Colonic mucosa (tissue), 4 donors: ENCODE measurements around the gene DIPK1C. TPM values are rescaled to one million over a fixed set of nuclear protein-coding genes. Genes with fewer than 3 reads are reported as not detected.

Source experiments
- DNase-seq: peaks from one replicate; pipeline ENCODE4 v3.0.0-alpha.2; 2020
- H3K27ac ChIP-seq: fragments of 200-600 bp; one replicate; pipeline ENCODE4 v1.8.0; 2021
- H3K27me3 ChIP-seq: fragments of 200-600 bp; one replicate; pipeline ENCODE4 v1.8.0; 2021
- H3K36me3 ChIP-seq: fragments of 200-600 bp; one replicate; pipeline ENCODE4 v1.8.0; 2021
- H3K4me1 ChIP-seq: fragments of 200-600 bp; one replicate; pipeline ENCODE4 v1.8.0; 2021; ENCODE audit warnings: mild to moderate bottlenecking
- H3K4me3 ChIP-seq: fragments of 200-600 bp; one replicate; pipeline ENCODE4 v1.8.0; 2021
- H3K9ac ChIP-seq, 2 donors: one replicate each; pipeline ENCODE4 v1.7.0; 2013; ENCODE audit warnings: control low read depth in 2 of 2, low read depth in 2 of 2, low read length in 2 of 2
- H3K9me3 ChIP-seq: fragments of 200-600 bp; one replicate; pipeline ENCODE4 v1.8.0; 2021
- intact Hi-C: fragments of 100-400 bp; cut with DNase I; formaldehyde crosslinking; loops from one replicate; pipeline ENCODE4 v1.14.1; 2022
- total RNA-seq, 2 donors: library from RNA; stranded (reverse); fragmentation: NEBNext Ultra II Directional in 1 of 2; extraction: Animal tissue kit (Norgen Biotek cat#: 25700) in 1 of 2; gene quantifications; one replicate each; pipeline ENCODE4 v1.2.1, GENCODE V29; 2021
- TF ChIP-seq, protein P1 (sequence below): fragments of 200-600 bp; IDR thresholded peaks from one replicate; pipeline ENCODE4 v1.8.0; 2022; ENCODE audit warnings: antibody characterized with exemption, mild to moderate bottlenecking
- donor health status: healthy.
- donor health status: DM: no; HTN: no; CAD: no.
- donor health status: DM: no; HTN: no; CAD: no.

DIPK1C gene
- total RNA-seq, 2 donors from 2014 or later, result 0.24 TPM; not detected in 1

DNA sequence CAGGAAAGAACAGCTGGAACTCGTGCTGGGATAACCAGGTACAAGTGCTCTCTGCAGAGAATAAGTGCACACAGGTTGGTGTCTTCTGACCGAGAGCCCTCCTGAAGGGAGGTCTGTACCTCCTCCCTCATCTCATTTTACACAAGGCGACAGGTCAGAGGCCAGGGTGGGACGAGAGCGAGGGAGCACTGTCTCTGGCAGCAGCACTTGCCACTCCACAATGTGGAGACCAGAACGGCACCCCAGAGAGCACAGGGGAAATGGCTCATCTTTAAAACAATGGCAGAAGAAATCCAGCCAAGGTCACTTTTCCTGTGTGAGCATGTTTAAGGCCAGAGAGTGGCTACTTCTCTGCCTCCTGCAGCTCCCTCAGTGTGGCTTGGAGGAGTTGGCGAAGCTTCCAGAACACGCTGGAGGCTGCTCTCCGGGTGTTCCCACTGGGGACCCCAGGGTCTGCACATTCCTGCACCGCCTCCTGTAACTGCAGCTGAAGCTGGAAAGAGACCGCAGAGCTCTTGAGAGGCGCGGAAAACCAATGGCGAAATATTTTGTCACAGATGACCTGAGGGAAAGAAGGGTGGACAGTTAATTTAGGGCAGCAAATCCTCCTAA is 20.8 kb downstream of the DIPK1C start:
- TF ChIP-seq, protein P1, sequence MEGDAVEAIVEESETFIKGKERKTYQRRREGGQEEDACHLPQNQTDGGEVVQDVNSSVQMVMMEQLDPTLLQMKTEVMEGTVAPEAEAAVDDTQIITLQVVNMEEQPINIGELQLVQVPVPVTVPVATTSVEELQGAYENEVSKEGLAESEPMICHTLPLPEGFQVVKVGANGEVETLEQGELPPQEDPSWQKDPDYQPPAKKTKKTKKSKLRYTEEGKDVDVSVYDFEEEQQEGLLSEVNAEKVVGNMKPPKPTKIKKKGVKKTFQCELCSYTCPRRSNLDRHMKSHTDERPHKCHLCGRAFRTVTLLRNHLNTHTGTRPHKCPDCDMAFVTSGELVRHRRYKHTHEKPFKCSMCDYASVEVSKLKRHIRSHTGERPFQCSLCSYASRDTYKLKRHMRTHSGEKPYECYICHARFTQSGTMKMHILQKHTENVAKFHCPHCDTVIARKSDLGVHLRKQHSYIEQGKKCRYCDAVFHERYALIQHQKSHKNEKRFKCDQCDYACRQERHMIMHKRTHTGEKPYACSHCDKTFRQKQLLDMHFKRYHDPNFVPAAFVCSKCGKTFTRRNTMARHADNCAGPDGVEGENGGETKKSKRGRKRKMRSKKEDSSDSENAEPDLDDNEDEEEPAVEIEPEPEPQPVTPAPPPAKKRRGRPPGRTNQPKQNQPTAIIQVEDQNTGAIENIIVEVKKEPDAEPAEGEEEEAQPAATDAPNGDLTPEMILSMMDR, result no peak
- Histone ChIP-seq H3K9me3 (no peaks in the 10 kb centered on the region), H3K4me3 (no peak overlapping the region), H3K27me3 (no peaks in the 10 kb centered on the region), H3K9ac (no peak overlapping the region), H3K4me1 (no peaks in the 10 kb centered on the region), H3K27ac (no peak overlapping the region), H3K36me3 (no peaks in the 10 kb centered on the region)
- DNase-seq, result no peak
- intact Hi-C loops, result no loop called here

DNA sequence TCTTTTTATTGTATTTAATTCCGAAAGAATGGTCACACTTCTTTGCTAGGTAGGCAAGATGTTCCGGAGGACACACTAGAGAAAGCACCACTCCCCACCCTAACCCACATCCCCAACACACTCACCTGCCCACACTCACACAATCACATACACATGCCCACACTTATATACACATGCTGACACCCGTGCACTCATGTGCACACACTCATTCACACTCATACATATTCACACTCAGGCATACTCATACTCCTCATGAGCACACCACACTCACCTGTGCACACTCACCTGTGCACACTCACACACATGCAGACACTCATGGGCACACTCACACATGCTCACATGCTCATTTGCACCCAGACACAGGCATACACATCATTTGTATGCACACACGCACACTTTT is 21.4 kb downstream of the DIPK1C start:
- no peak for DNase-seq
- no peak overlapping the region for H3K27ac ChIP-seq
- intact Hi-C loops, result no loop called here
- no peaks in the 10 kb centered on the region for H3K27me3 ChIP-seq
- TF ChIP-seq, protein P1, result no peak
- no peak overlapping the region for H3K9ac ChIP-seq
- H3K9me3 ChIP-seq, result no peaks in the 10 kb centered on the region
- no peak overlapping the region for H3K4me3 ChIP-seq
- H3K4me1 ChIP-seq, result no peaks in the 10 kb centered on the region
- H3K36me3 ChIP-seq, result no peaks in the 10 kb centered on the region

DNA sequence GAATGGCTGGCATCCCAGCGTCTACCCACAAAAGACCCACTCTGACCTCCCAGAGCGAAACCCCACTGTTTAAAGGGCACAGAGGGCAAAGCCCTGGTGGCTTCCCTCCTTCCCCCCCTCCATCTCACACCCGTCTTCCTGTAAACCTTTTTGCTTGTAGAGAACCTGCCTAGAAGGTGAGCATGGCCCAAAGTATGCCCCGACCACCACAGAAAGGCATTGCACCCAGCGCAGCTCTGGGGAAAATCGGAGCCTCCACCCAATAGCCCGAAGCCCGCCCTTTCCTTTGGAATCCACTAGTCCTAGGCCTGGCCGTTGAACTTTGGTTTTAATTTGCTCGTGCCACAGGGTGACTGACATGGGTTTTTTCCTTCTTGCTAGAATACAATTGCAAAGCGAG is 22.6 kb downstream of the DIPK1C start:
- Histone ChIP-seq H3K4me3 (no peak overlapping the region), H3K9me3 (no peaks in the 10 kb centered on the region), H3K27me3 (no peaks in the 10 kb centered on the region), H3K4me1 (no peaks in the 10 kb centered on the region), H3K27ac (no peak overlapping the region), H3K9ac (no peak overlapping the region), H3K36me3 (no peaks in the 10 kb centered on the region)
- TF ChIP-seq, protein P1, result no peak
- DNase-seq, result no peak
- intact Hi-C loops, result no loop called here

DNA sequence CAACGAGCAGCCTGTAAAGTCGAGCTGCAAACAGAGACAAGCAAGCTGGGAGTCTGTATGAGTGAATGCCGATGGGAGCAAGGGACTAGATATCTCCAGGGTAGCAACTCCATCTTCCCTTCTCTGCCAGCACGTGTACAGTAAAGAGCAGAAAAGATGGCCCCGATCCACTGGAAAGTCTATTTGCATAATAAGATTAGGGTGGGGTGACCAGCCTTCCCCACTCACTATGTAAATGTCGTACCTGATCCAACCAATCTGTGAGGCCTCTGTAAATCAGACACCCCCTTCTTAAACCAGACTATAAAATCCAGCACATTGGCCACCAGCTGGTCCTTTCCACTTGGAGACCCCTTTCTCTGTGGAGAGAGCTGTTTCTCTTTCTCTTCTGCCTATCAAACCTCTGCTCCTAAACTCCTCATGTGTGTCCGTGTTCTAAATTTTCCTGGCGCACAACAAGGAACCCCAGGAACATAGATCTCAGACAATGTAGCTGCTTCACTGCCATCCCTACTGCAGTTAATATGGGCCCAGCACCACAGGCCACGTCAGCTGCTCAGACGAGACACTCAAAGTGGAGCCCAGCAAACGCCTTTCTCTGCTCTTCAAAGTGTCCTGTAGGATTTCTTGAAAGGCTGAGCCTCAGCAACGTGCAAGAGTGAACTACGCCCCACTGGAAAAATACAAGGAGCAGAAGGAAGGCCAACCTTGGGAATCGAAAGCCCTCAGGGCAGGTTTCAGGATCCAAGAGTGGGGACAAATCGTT is 26.1 kb downstream of the DIPK1C start:
- intact Hi-C loops, result no loop called here
- Histone ChIP-seq H3K27ac (no peak overlapping the region), H3K9ac (no peak overlapping the region), H3K9me3 (no peaks in the 10 kb centered on the region), H3K27me3 (no peaks in the 10 kb centered on the region), H3K4me1 (no peaks in the 10 kb centered on the region), H3K36me3 (no peaks in the 10 kb centered on the region), H3K4me3 (no peak overlapping the region)
- DNase-seq, result no peak
- TF ChIP-seq, protein P1, result no peak

DNA sequence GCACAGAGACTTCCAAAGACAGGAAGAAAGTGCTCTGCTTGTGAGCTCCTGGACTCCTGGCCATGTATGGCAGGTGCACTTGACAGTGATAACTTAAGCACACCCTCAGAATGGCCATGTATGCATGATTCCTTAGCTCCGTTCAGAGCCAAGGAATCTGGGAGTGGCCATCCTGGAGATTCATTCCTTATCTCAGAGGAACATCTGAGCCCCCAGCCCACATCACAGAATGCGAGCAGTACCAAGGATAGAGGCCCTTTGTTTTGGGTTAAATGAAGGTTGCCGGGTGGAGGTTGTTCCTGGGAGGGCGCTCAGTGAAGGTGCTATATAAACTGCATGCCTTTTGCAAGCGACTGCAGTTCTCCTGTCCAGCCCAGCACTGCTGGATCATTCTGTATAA is 26.9 kb downstream of the DIPK1C start:
- Histone ChIP-seq H3K36me3 (no peaks in the 10 kb centered on the region), H3K27ac (no peak overlapping the region), H3K9ac (no peak overlapping the region), H3K4me1 (no peaks in the 10 kb centered on the region), H3K4me3 (no peak overlapping the region), H3K27me3 (no peaks in the 10 kb centered on the region), H3K9me3 (no peaks in the 10 kb centered on the region)
- DNase-seq, result no peak
- TF ChIP-seq, protein P1, result no peak
- intact Hi-C loops, result no loop called here
